Stimulated activated effector memory CD8-positive, alpha-beta T cell treated with anti-CD3 and anti-CD28 coated beads, Interleukin-12 subunit alpha, Interleukin-12 subunit beta, amount 100 ng/mL, for 72 hours (primary cell): Measurements from ENCODE around the gene H2AZ2.
"Not testable (repeated sequence)": the region's sequence is repeated elsewhere in the genome, so short reads cannot be mapped to it uniquely, and the experiment has no call there.

Experiments used
- ATAC-seq: fragments of 150-1000 bp; cut with Tn5 transposase; 2 replicates; pipeline ENCODE4 v1.10.0; 2021
- DNase-seq, 2 donors: peaks; one replicate each; pipeline ENCODE4 v3.0.0; 2021 to 2022; ENCODE audit warnings: low spot score in 2 of 2
- H3K27ac Mint-ChIP-seq: one replicate; pipeline ENCODE4 v1.8.0; 2022; ENCODE audit warnings: mild to moderate bottlenecking, mixed read lengths
- H3K36me3 Mint-ChIP-seq: one replicate; pipeline ENCODE4 v1.8.0; 2022; ENCODE audit warnings: mild to moderate bottlenecking, mixed read lengths
- H3K4me1 Mint-ChIP-seq: one replicate; pipeline ENCODE4 v1.8.0; 2022; ENCODE audit warnings: mixed read lengths
- H3K4me3 Mint-ChIP-seq: one replicate; pipeline ENCODE4 v1.8.0; 2022; ENCODE audit warnings: mild to moderate bottlenecking, mixed read lengths
- H3K9me3 Mint-ChIP-seq: one replicate; pipeline ENCODE4 v1.8.0; 2022; ENCODE audit warnings: mixed read lengths

Gene H2AZ2

GRCh38 chr7:44789990-44790389 lies 57.9 kb downstream of the H2AZ2 start:
- H3K4me1 Mint-ChIP-seq, result no peaks in the 10 kb centered on the region
- DNase-seq, result no peak
- no peak overlapping the region for H3K27ac Mint-ChIP-seq
- H3K4me3 Mint-ChIP-seq, result no peak overlapping the region
- no peaks in the 10 kb centered on the region for H3K36me3 Mint-ChIP-seq
- H3K9me3 Mint-ChIP-seq, result no peaks in the 10 kb centered on the region
- ATAC-seq, result no peak

GRCh38 chr7:44787762-44788161 lies 60.1 kb downstream of the H2AZ2 start:
- peaks cover 4% of the 10 kb centered on the region for H3K9me3 Mint-ChIP-seq
- no peak for DNase-seq
- no peak for ATAC-seq
- no peak overlapping the region for H3K4me3 Mint-ChIP-seq
- no peak overlapping the region for H3K27ac Mint-ChIP-seq
- H3K36me3 Mint-ChIP-seq, result no peaks in the 10 kb centered on the region
- H3K4me1 Mint-ChIP-seq, result no peaks in the 10 kb centered on the region

- Mint-ChIP-seq H3K27ac (no peak overlapping the region), H3K4me1 (no peaks in the 10 kb centered on the region), H3K9me3 (peaks cover 4% of the 10 kb centered on the region), H3K4me3 (no peak overlapping the region), H3K36me3 (no peaks in the 10 kb centered on the region)
- no peak for ATAC-seq
- no peak for DNase-seq
These were observed 60.8 kb downstream of the H2AZ2 start for GRCh38 chr7:44787041-44787440.

GRCh38 chr7:44785218-44785617 lies 62.7 kb downstream of the H2AZ2 start:
- H3K9me3 Mint-ChIP-seq, H3K4me1 Mint-ChIP-seq, H3K27ac Mint-ChIP-seq, H3K4me3 Mint-ChIP-seq, H3K36me3 Mint-ChIP-seq, ATAC-seq, DNase-seq: not testable (repeated sequence)

- H3K9me3 Mint-ChIP-seq, result peaks cover 4% of the 10 kb centered on the region
- H3K36me3 Mint-ChIP-seq, result no peaks in the 10 kb centered on the region
- no peak overlapping the region for H3K4me3 Mint-ChIP-seq
- no peaks in the 10 kb centered on the region for H3K4me1 Mint-ChIP-seq
- no peak overlapping the region for H3K27ac Mint-ChIP-seq
- DNase-seq (no peak), ATAC-seq (no peak)
These were observed 63.5 kb downstream of the H2AZ2 start for GRCh38 chr7:44784364-44784763.

- ATAC-seq (no peak), DNase-seq (no peak)
- H3K4me1 Mint-ChIP-seq, result no peaks in the 10 kb centered on the region
- no peak overlapping the region for H3K4me3 Mint-ChIP-seq
- peaks cover 4% of the 10 kb centered on the region for H3K9me3 Mint-ChIP-seq
- H3K36me3 Mint-ChIP-seq, result no peaks in the 10 kb centered on the region
- no peak overlapping the region for H3K27ac Mint-ChIP-seq
These were observed 64.5 kb downstream of the H2AZ2 start for GRCh38 chr7:44783407-44783806.

- H3K4me1 Mint-ChIP-seq, result no peaks in the 10 kb centered on the region
- ATAC-seq, result no peak
These were observed 65.4 kb downstream of the H2AZ2 start for GRCh38 chr7:44782460-44782859.

More at GRCh38 chr7:44782460-44782859, 65.4 kb downstream of the H2AZ2 start:
- Mint-ChIP-seq H3K36me3 (no peaks in the 10 kb centered on the region), H3K4me3 (no peak overlapping the region), H3K9me3 (peaks cover 4% of the 10 kb centered on the region), H3K27ac (no peak overlapping the region)
- DNase-seq, result no peak
